ENCODE data around the gene PDIA4.

Gene PDIA4

GRCh38 chr7:149003018-149003417, 25.3 kb downstream of the PDIA4 start:
- Histone ChIP-seq H3K9ac (ENCODE audit: insufficient read length, low read depth) (no peak overlapping the region), H3K9me3 (ENCODE audit: insufficient read depth, low read length) (no peaks in the 10 kb centered on the region), H3K4me1 (ENCODE audit: insufficient read depth, insufficient read length) (peaks cover 2% of the 10 kb centered on the region), H3K27me3 (ENCODE audit: insufficient read depth, insufficient read length) (no peaks in the 10 kb centered on the region), H3K4me3 (ENCODE audit: insufficient read length, low read depth) (no peak overlapping the region), H3K36me3 (ENCODE audit: insufficient read depth, insufficient read length, low read length) (peaks cover 77% of the 10 kb centered on the region)
- no peak for TF ChIP-seq ZNF274 (IDR thresholded peaks at IDR 0.05; ENCODE audit: low read depth, low read length)
- TF ChIP-seq SUZ12 (IDR thresholded peaks at IDR 0.05; ENCODE audit: extremely low read depth, insufficient read depth, insufficient read length) = no peak
- TF ChIP-seq YY1 (IDR thresholded peaks at IDR 0.05; ENCODE audit: insufficient read depth, insufficient read length) = no peak
- no peak for DNase-seq (ENCODE audit: low read depth, low spot score)

DNA sequence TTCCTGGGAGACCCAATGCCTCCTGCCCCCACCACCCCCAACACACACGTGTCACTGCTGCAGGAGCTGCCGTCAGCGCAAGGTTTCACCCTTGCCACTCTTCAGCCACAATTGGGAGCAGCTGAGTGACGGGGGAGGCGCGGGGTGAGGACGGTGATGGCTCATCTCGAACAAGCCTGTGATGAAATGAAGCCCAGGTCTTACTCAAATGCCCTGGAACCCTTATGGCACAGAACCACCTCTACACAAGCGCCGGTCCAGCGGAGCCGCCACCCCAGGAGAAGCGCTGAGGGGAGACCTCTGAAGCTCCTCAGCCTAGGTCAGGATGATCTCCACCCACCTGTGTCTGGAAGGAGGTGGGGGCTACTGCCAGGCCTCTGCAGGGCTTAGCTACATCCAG, 25.7 kb downstream of the PDIA4 start:
- Histone ChIP-seq H3K9me3 (ENCODE audit: insufficient read depth, low read length) (no peaks in the 10 kb centered on the region), H3K4me3 (ENCODE audit: insufficient read length, low read depth) (no peak overlapping the region), H3K4me1 (ENCODE audit: insufficient read depth, insufficient read length) (peaks cover 2% of the 10 kb centered on the region), H3K36me3 (ENCODE audit: insufficient read depth, insufficient read length, low read length) (peaks cover 73% of the 10 kb centered on the region), H3K27me3 (ENCODE audit: insufficient read depth, insufficient read length) (no peaks in the 10 kb centered on the region), H3K9ac (ENCODE audit: insufficient read length, low read depth) (no peak overlapping the region)
- no peak for DNase-seq (ENCODE audit: low read depth, low spot score)
- TF ChIP-seq ZNF274 (IDR thresholded peaks at IDR 0.05; ENCODE audit: low read depth, low read length) (no peak), SUZ12 (IDR thresholded peaks at IDR 0.05; ENCODE audit: extremely low read depth, insufficient read depth, insufficient read length) (no peak), YY1 (IDR thresholded peaks at IDR 0.05; ENCODE audit: insufficient read depth, insufficient read length) (no peak)

DNA sequence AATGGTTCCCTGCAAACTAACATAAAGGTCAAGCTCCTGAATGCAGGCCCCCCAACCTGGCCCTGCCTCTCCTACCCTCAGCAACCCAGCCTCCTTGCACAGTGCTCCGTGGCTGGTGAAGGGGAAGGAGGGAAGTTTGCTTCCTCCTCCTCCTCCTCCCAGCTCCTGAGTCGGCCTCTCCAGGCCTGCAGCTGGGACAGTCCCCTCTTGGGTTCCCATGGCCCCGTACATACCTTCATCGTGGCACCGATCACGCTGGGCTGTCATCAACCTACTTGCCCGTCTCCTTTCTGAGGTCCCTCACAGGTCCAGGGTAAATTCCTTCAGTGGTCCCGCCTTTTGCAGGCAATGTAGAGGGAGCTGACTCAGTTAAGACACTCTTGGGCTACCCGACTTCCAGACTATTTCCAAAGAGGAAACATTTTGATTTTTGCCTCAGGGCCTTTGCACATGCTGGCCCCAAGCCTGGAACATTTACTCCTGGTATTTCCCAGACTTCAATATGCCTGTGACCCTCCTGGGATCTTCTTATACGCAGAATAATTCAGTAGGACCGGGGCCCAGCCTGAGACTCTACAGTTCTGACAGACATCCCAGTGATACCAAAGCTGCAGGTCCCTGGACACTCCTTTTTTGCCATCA, 26.8 kb downstream of the PDIA4 start:
- no peaks in the 10 kb centered on the region for H3K27me3 ChIP-seq (ENCODE audit: insufficient read depth, insufficient read length)
- no peaks in the 10 kb centered on the region for H3K9me3 ChIP-seq (ENCODE audit: insufficient read depth, low read length)
- H3K36me3 ChIP-seq (ENCODE audit: insufficient read depth, insufficient read length, low read length) = peaks cover 63% of the 10 kb centered on the region
- H3K9ac ChIP-seq (ENCODE audit: insufficient read length, low read depth) = no peak overlapping the region
- TF ChIP-seq YY1 (IDR thresholded peaks at IDR 0.05; ENCODE audit: insufficient read depth, insufficient read length) = no peak
- no peak for TF ChIP-seq ZNF274 (IDR thresholded peaks at IDR 0.05; ENCODE audit: low read depth, low read length)
- no peak for TF ChIP-seq SUZ12 (IDR thresholded peaks at IDR 0.05; ENCODE audit: extremely low read depth, insufficient read depth, insufficient read length)
- no peak overlapping the region for H3K4me3 ChIP-seq (ENCODE audit: insufficient read length, low read depth)
- DNase-seq (ENCODE audit: low read depth, low spot score) = no peak
- peaks cover 2% of the 10 kb centered on the region for H3K4me1 ChIP-seq (ENCODE audit: insufficient read depth, insufficient read length)

DNA sequence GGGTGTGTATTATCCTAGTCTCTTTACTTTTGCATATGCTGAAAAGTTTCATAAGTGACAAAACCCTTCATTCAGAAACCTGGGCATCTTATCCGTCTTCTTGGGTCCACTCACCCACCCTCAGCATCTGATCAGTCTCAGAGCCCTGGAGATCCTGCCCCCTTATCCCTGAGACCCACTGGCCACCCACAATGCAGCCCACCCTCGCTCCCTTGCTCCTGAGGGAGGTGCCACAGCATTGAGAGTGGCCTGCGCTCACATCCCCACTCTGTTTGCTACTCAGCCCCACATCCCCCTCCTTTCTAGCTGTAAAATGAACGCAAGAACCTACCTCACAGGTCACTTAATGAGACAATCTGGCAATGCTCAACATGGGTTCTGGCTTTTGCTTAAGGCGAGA, 27.3 kb downstream of the PDIA4 start:
- no peaks in the 10 kb centered on the region for H3K9me3 ChIP-seq (ENCODE audit: insufficient read depth, low read length)
- no peaks in the 10 kb centered on the region for H3K27me3 ChIP-seq (ENCODE audit: insufficient read depth, insufficient read length)
- H3K36me3 ChIP-seq (ENCODE audit: insufficient read depth, insufficient read length, low read length) = peaks cover 57% of the 10 kb centered on the region
- no peak overlapping the region for H3K9ac ChIP-seq (ENCODE audit: insufficient read length, low read depth)
- no peak overlapping the region for H3K4me3 ChIP-seq (ENCODE audit: insufficient read length, low read depth)
- no peak for DNase-seq (ENCODE audit: low read depth, low spot score)
- peaks cover 2% of the 10 kb centered on the region for H3K4me1 ChIP-seq (ENCODE audit: insufficient read depth, insufficient read length)
- TF ChIP-seq YY1 (IDR thresholded peaks at IDR 0.05; ENCODE audit: insufficient read depth, insufficient read length) (no peak), SUZ12 (IDR thresholded peaks at IDR 0.05; ENCODE audit: extremely low read depth, insufficient read depth, insufficient read length) (no peak), ZNF274 (IDR thresholded peaks at IDR 0.05; ENCODE audit: low read depth, low read length) (no peak)

GRCh38 chr7:148999192-148999591, 29.1 kb downstream of the PDIA4 start:
- Histone ChIP-seq H3K36me3 (ENCODE audit: insufficient read depth, insufficient read length, low read length) (peaks cover 39% of the 10 kb centered on the region), H3K9ac (ENCODE audit: insufficient read length, low read depth) (no peak overlapping the region), H3K9me3 (ENCODE audit: insufficient read depth, low read length) (no peaks in the 10 kb centered on the region), H3K27me3 (ENCODE audit: insufficient read depth, insufficient read length) (no peaks in the 10 kb centered on the region), H3K4me3 (ENCODE audit: insufficient read length, low read depth) (no peak overlapping the region), H3K4me1 (ENCODE audit: insufficient read depth, insufficient read length) (no peaks in the 10 kb centered on the region)
- TF ChIP-seq YY1 (IDR thresholded peaks at IDR 0.05; ENCODE audit: insufficient read depth, insufficient read length) = no peak
- TF ChIP-seq ZNF274 (IDR thresholded peaks at IDR 0.05; ENCODE audit: low read depth, low read length) = no peak
- no peak for TF ChIP-seq SUZ12 (IDR thresholded peaks at IDR 0.05; ENCODE audit: extremely low read depth, insufficient read depth, insufficient read length)
- no peak for DNase-seq (ENCODE audit: low read depth, low spot score)

- TF ChIP-seq YY1 (IDR thresholded peaks at IDR 0.05; ENCODE audit: insufficient read depth, insufficient read length) (no peak), SUZ12 (IDR thresholded peaks at IDR 0.05; ENCODE audit: extremely low read depth, insufficient read depth, insufficient read length) (no peak)
- Histone ChIP-seq H3K4me3 (ENCODE audit: insufficient read length, low read depth) (no peak overlapping the region), H3K27me3 (ENCODE audit: insufficient read depth, insufficient read length) (no peaks in the 10 kb centered on the region), H3K9ac (ENCODE audit: insufficient read length, low read depth) (no peak overlapping the region), H3K4me1 (ENCODE audit: insufficient read depth, insufficient read length) (no peaks in the 10 kb centered on the region), H3K36me3 (ENCODE audit: insufficient read depth, insufficient read length, low read length) (peaks cover 23% of the 10 kb centered on the region), H3K9me3 (ENCODE audit: insufficient read depth, low read length) (no peaks in the 10 kb centered on the region)
- DNase-seq (ENCODE audit: low read depth, low spot score) = no peak
Measured at GRCh38 chr7:148997497-148997896, 30.8 kb downstream of the PDIA4 start.

DNA sequence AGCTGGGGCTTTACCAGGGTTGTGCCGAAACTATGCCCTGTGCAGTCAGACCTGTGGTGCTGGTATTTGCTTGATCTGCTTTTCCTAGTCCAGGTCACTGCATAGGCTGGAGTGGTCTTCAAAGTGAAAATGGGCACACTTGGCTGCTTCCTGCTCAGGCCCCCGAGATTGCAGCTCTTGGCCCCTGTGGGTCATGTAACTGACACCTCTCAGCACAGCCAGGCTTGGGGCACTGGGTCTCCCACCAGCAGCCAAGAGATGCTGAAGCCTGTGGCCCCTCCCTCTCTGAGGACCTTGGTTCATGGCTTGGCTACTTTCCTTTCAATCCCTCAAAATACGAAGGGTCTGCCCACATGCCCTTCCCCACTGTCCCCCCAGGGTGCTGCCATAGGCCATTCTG, 33.7 kb downstream of the PDIA4 start:
- Histone ChIP-seq H3K27me3 (ENCODE audit: insufficient read depth, insufficient read length) (no peaks in the 10 kb centered on the region), H3K9ac (ENCODE audit: insufficient read length, low read depth) (no peak overlapping the region), H3K9me3 (ENCODE audit: insufficient read depth, low read length) (no peaks in the 10 kb centered on the region), H3K36me3 (ENCODE audit: insufficient read depth, insufficient read length, low read length) (no peaks in the 10 kb centered on the region), H3K4me1 (ENCODE audit: insufficient read depth, insufficient read length) (no peaks in the 10 kb centered on the region), H3K4me3 (ENCODE audit: insufficient read length, low read depth) (no peak overlapping the region)
- no peak for DNase-seq (ENCODE audit: low read depth, low spot score)
- no peak for TF ChIP-seq SUZ12 (IDR thresholded peaks at IDR 0.05; ENCODE audit: extremely low read depth, insufficient read depth, insufficient read length)
- no peak for TF ChIP-seq ZNF274 (IDR thresholded peaks at IDR 0.05; ENCODE audit: low read depth, low read length)
- TF ChIP-seq YY1 (IDR thresholded peaks at IDR 0.05; ENCODE audit: insufficient read depth, insufficient read length) = no peak

Measured in NT2/D1 (cell line).